ENCODE data around the gene SLC35D3.

GRCh38 chr6:136945072-136945471 is 23.0 kb downstream of the SLC35D3 start:
- TF ChIP-seq CTCF (IDR thresholded peaks at IDR 0.05; ENCODE audit: poor library complexity) (no peak), EZH2 (IDR thresholded peaks at IDR 0.05; ENCODE audit: borderline replicate concordance) (no peak), EZH2phosphoT487 (IDR thresholded peaks at IDR 0.05; ENCODE audit: low read depth, severe bottlenecking, unreplicated experiment) (no peak)

Data from hepatocyte (in vitro differentiated cells).